GM21576 (cell line): ENCODE measurements around the gene GNB1.
A peak's percentile ranks its signal among the peaks of the same experiment; 100 is the strongest.

Experiments
- ATAC-seq: cut with Tn5 transposase; IDR thresholded peaks from one replicate; pipeline ENCODE4 v1.9.1; 2021; ENCODE audit warnings: mild to moderate bottlenecking, moderate library complexity; ENCODE audit not compliant: unreplicated experiment

Gene GNB1

GRCh38 chr1:1922956-1923833 lies 32.3 kb upstream of the GNB1 start:
- no peak for ATAC-seq

GRCh38 chr1:1922702-1922955 lies 31.7 kb upstream of the GNB1 start:
- ATAC-seq, result no peak

- no peak for ATAC-seq
These were observed 31.2 kb upstream of the GNB1 start for GRCh38 chr1:1921901-1922701.

- ATAC-seq, result no peak
These were observed 30.6 kb upstream of the GNB1 start for GRCh38 chr1:1921459-1921862.

GRCh38 chr1:1920608-1921458 lies 29.9 kb upstream of the GNB1 start:
- ATAC-seq, result no peak

GRCh38 chr1:1920057-1920607 lies 29.2 kb upstream of the GNB1 start:
- no peak for ATAC-seq

- peak; percentile 80 for ATAC-seq
These were observed 28.6 kb upstream of the GNB1 start for GRCh38 chr1:1919304-1920056.

- ATAC-seq, result peak; percentile 16
These were observed 28.0 kb upstream of the GNB1 start, which contains the start of gene TMEM52 for GRCh38 chr1:1918901-1919303. TMEM52 (minus strand) TSS chr1:1919279; CDS start chr1:1919265, 14 bp downstream.

- no peak for ATAC-seq
These were observed 27.4 kb upstream of the GNB1 start for GRCh38 chr1:1917995-1918900.

GRCh38 chr1:1917304-1917976 lies 26.6 kb upstream of the GNB1 start:
- ATAC-seq, result no peak

- no peak for ATAC-seq
These were observed 26.0 kb upstream of the GNB1 start for GRCh38 chr1:1916851-1917251.

- no peak for ATAC-seq
These were observed 25.3 kb upstream of the GNB1 start for GRCh38 chr1:1915911-1916840.

GRCh38 chr1:1914971-1915692 lies 24.2 kb upstream of the GNB1 start, which contains the start of gene CALML6:
CALML6 (plus strand) TSS chr1:1915260; CDS start chr1:1915281, 21 bp downstream.
- no peak for ATAC-seq

- ATAC-seq, result no peak
These were observed 23.4 kb upstream of the GNB1 start for GRCh38 chr1:1914101-1914970.

- ATAC-seq, result no peak
These were observed 20.6 kb upstream of the GNB1 start for GRCh38 chr1:1911350-1912041.
